BLaER1 (cell line): ENCODE results near the gene ALG9.

ENCODE experiments used
- H3K27ac ChIP-seq: shearing (Covaris generic); formaldehyde crosslinking; 2 replicates; pipeline ENCODE4 v1.8.1; 2022
- H3K27me3 ChIP-seq: shearing (Covaris generic); formaldehyde crosslinking; 2 replicates; pipeline ENCODE4 v1.8.1; 2022
- H3K36me3 ChIP-seq: shearing (Covaris generic); formaldehyde crosslinking; 2 replicates; pipeline ENCODE4 v1.8.1; 2022
- H3K4me1 ChIP-seq: shearing (Covaris generic); formaldehyde crosslinking; 2 replicates; pipeline ENCODE4 v1.8.1; 2022
- H3K4me2 ChIP-seq: shearing (Covaris generic); formaldehyde crosslinking; 2 replicates; pipeline ENCODE4 v1.8.1; 2022
- H3K4me3 ChIP-seq: shearing (Covaris generic); formaldehyde crosslinking; 2 replicates; pipeline ENCODE4 v1.8.1; 2022
- H3K9ac ChIP-seq: shearing (Covaris generic); formaldehyde crosslinking; 2 replicates; pipeline ENCODE4 v1.8.1; 2022
- H3K9me3 ChIP-seq: shearing (Covaris generic); formaldehyde crosslinking; 2 replicates; pipeline ENCODE4 v1.8.1; 2022
- H4K20me1 ChIP-seq: shearing (Covaris generic); formaldehyde crosslinking; 2 replicates; pipeline ENCODE4 v1.8.1; 2022
- Cebpa-rat ChIP-seq: shearing (Covaris generic); IDR thresholded peaks from 2 replicates; pipeline ENCODE4 v1.8.1; 2022

Gene ALG9, protein sequence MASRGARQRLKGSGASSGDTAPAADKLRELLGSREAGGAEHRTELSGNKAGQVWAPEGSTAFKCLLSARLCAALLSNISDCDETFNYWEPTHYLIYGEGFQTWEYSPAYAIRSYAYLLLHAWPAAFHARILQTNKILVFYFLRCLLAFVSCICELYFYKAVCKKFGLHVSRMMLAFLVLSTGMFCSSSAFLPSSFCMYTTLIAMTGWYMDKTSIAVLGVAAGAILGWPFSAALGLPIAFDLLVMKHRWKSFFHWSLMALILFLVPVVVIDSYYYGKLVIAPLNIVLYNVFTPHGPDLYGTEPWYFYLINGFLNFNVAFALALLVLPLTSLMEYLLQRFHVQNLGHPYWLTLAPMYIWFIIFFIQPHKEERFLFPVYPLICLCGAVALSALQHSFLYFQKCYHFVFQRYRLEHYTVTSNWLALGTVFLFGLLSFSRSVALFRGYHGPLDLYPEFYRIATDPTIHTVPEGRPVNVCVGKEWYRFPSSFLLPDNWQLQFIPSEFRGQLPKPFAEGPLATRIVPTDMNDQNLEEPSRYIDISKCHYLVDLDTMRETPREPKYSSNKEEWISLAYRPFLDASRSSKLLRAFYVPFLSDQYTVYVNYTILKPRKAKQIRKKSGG

DNA sequence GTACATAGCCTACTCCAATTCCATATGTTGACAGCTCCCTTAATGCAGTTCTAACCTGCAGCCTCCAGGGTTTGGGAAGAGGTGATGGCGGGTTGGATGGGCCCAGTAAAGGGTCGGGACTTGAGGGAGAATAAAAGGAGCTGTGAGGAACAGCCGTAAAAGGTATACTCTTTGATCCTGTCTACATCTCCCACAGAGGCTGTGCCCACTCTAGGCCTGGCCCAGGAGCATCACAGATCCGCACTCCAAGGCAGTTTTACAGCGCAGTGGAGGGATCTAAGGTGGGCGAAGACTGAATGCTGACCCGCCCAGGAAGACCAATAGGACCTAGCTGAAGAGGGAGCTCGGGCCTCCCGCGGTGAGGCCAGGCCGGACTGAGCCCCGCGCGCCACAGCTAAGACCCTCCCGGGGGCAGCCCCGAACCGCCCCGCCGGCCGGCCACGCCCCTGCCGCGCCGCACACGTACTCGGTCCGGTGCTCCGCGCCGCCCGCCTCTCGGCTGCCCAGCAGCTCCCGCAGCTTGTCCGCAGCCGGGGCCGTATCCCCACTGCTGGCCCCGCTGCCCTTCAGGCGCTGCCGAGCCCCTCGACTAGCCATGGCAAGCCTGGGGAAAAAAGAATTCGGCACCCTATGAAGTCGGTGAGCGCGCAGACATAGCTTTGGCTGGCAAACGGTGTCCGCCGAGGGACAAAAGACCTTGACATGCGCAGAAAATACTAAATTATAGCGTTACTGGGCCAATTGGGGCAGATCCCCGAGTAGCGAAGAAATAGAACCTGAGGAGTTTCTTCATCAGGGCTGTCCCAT is at the start of gene ALG9:
ALG9 (minus strand) TSS at position 696 of the 807 bp plus-strand sequence; CDS start at position 597, 99 bp downstream.
- peak within 1 kb of the TSS; percentile 91 for H3K4me3 ChIP-seq
- H4K20me1 ChIP-seq, result no peaks in the 10 kb centered on the region
- peaks cover 35% of the 10 kb centered on the region for H3K36me3 ChIP-seq
- H3K27ac ChIP-seq, result peak within 1 kb of the TSS; percentile 65
- no peak for TF ChIP-seq Cebpa-rat
- peak within 1 kb of the TSS; percentile 77 for H3K4me2 ChIP-seq
- H3K9ac ChIP-seq, result peak within 1 kb of the TSS; percentile 82
- H3K4me1 ChIP-seq, result peaks cover 18% of the 10 kb centered on the region
- no peaks in the 10 kb centered on the region for H3K9me3 ChIP-seq
- H3K27me3 ChIP-seq, result no peaks in the 10 kb centered on the region

DNA sequence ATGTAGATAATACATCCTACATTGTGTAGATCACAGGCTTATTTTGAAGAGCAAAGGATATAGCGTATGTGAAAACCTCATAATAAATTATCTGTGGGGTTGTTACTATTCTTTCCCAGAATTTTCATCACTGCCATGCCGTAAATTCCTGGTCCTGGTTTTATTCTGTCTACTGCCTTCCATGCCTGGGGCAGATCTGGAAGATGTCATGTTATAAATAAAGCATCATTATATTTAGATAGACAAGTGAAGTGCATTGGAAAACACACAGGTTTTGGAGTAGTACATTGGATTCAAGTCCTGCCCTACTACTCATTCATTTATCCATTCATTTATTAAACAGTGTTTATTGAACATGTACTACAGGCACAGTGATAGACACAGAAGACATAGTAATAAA is 49.5 kb upstream of the ALG9 start:
- no peak for TF ChIP-seq Cebpa-rat
- no peaks in the 10 kb centered on the region for H3K36me3 ChIP-seq
- no peak overlapping the region for H3K4me2 ChIP-seq
- H3K27ac ChIP-seq, result no peak overlapping the region
- no peaks in the 10 kb centered on the region for H3K27me3 ChIP-seq
- H3K4me1 ChIP-seq, result peaks cover 15% of the 10 kb centered on the region
- no peak overlapping the region for H3K9ac ChIP-seq
- H3K4me3 ChIP-seq, result no peak overlapping the region
- H3K9me3 ChIP-seq, result no peaks in the 10 kb centered on the region
- no peaks in the 10 kb centered on the region for H4K20me1 ChIP-seq

DNA sequence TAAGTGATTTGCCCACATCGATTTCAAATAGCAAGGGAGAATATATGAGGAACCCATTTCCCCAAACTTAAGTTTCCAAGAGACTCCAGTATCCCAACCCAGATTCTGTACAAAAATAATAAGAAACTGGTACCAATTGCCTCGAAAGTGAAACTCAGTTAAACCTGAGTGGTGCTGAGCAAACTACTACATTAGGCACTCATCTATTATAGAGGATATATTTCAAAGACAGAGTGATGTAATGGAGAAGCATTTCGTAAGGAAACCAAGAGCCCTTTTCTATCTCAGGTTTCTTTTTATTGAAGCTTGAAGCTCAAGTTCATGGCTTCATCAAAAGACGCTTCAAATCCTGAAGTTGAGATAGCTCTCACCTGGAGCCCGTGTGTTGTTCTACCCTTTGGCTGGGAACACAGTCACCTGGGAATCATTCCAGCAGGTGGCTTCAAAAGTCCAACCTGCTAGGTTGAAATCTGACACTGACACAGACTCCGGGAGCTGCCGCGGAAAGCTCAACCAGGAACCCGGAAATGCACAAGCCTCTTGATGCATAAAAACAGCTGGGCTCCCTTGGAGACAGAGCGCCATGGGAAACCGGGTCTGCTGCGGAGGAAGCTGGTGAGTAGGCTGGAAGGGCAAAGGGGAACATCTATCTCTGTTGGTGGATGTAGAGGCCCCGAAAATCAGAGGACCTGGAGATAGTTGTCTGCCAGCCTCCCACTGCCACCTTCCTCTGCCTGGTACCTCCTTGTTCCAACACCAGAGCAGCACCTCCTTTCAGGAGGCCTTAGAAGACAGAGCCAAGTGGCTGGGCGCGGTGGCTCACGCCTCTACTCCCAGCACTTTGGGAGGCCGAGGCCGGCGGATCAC is 47.2 kb upstream of the ALG9 start, which contains the start of gene C11orf52:
C11orf52 (plus strand) TSS at position 524 of the 867 bp plus-strand sequence; CDS start at position 584, 60 bp downstream.
- H3K27ac ChIP-seq, result no peak within 1 kb of the TSS
- TF ChIP-seq Cebpa-rat, result no peak

DNA sequence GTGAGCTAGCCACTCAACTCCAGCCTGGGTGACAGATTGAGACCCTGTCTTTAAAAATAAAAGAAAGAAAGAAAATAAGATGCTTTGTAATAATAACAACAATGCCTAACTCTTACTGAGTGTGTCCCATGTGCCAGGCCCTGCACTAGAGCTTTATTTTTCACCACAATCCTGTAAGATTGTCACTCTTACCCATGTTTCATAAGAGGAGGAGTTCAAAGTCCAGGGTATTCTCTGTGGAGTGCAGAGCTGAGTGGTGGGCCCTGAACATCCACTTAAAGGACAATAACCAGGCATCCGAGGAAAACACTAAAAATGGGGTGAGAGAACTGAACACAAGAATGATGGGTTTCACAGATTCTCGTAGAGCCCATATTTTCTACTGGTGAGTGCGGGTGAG is 46.4 kb upstream of the ALG9 start:
- Histone ChIP-seq H4K20me1 (no peaks in the 10 kb centered on the region), H3K27me3 (no peaks in the 10 kb centered on the region), H3K4me1 (peaks cover 13% of the 10 kb centered on the region), H3K9ac (no peak overlapping the region), H3K36me3 (no peaks in the 10 kb centered on the region), H3K4me3 (no peak overlapping the region), H3K4me2 (no peak overlapping the region), H3K9me3 (no peaks in the 10 kb centered on the region), H3K27ac (no peak overlapping the region)
- no peak for TF ChIP-seq Cebpa-rat

More for the DNA sequence above, 47.2 kb upstream of the ALG9 start, which contains the start of gene C11orf52:
- H3K9me3 ChIP-seq, result no peaks in the 10 kb centered on the region
- H3K9ac ChIP-seq, result no peak within 1 kb of the TSS
- H3K4me3 ChIP-seq, result 0 out of 2 replicates have a peak within 1 kb of the TSS, but pooled peaks have one; percentile 25
- H3K4me2 ChIP-seq, result peak within 1 kb of the TSS; percentile 52
- H3K4me1 ChIP-seq, result peaks cover 13% of the 10 kb centered on the region
- H3K27me3 ChIP-seq, result no peaks in the 10 kb centered on the region
- H4K20me1 ChIP-seq, result no peaks in the 10 kb centered on the region
- no peaks in the 10 kb centered on the region for H3K36me3 ChIP-seq

DNA sequence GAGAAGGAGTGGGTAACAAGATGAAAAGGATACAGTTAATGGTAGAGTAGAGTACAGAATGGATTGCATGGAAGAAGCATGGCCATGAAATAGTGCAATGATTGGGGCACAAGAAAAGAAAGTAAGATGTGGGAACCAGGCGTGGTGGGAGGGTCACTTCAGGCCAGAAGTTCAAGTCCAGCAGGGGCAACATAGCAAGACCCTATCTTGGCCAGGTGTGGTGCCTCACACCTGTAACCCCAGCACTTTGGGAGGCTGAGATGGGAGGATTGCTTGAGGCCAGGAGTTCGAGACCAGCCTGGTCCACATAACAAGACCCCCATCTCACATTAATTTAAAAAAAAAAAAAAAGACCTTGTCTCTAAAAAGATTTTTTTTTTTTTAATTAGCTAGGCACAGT is 45.9 kb upstream of the ALG9 start:
- Histone ChIP-seq H3K4me1 (peaks cover 13% of the 10 kb centered on the region), H3K27ac (no peak overlapping the region), H3K4me3 (no peak overlapping the region), H3K9me3 (no peaks in the 10 kb centered on the region), H3K4me2 (no peak overlapping the region), H3K36me3 (no peaks in the 10 kb centered on the region), H3K9ac (no peak overlapping the region), H4K20me1 (no peaks in the 10 kb centered on the region), H3K27me3 (no peaks in the 10 kb centered on the region)
- TF ChIP-seq Cebpa-rat, result no peak

DNA sequence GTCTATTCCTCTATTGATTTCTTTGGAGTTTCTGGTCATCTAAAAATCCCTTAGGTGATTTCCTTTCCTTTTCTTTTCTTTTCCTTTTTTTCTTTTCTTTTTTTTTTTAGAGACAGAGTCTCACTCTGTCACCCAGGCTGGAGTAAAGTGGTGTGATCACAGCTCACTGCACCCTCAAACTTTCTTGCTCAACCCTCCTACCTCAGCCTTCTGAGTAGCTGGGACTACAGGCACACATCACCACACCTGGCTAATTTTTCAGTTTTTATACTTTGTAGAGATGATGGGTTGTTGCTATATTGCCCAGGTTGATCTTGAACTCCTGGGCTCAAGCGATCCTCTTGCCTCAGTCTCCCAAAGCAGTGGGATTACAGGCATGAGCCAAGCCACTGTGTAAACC is 45.4 kb upstream of the ALG9 start:
- H3K4me3 ChIP-seq, result no peak overlapping the region
- H3K4me2 ChIP-seq, result no peak overlapping the region
- no peaks in the 10 kb centered on the region for H3K27me3 ChIP-seq
- H3K4me1 ChIP-seq, result peaks cover 13% of the 10 kb centered on the region
- H3K27ac ChIP-seq, result no peak overlapping the region
- no peaks in the 10 kb centered on the region for H4K20me1 ChIP-seq
- no peak for TF ChIP-seq Cebpa-rat
- H3K9me3 ChIP-seq, result no peaks in the 10 kb centered on the region
- H3K36me3 ChIP-seq, result no peaks in the 10 kb centered on the region
- no peak overlapping the region for H3K9ac ChIP-seq

DNA sequence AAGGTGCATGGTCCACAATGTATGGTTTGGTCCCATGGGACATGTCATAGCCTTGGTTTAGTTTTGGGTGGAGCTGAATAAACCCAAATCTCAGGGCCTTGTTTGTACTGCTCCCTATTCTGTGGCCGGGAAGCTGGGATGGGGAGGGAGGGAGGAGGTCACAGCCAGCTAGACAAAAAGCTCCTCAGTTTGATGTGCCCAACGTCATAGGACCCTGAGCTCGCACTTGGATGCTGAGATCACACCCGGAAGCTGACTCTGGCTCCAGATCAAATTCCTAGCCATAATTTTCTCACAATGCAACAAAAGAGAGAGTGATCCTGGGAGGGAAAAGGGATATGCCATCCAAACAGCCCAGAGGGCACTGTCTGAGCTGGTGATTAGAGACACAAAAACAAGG is 42.6 kb upstream of the ALG9 start:
- no peak for TF ChIP-seq Cebpa-rat
- H3K4me2 ChIP-seq, result no peak overlapping the region
- H3K4me1 ChIP-seq, result peaks cover 7% of the 10 kb centered on the region
- no peak overlapping the region for H3K27ac ChIP-seq
- no peak overlapping the region for H3K4me3 ChIP-seq
- no peaks in the 10 kb centered on the region for H3K27me3 ChIP-seq
- H3K9ac ChIP-seq, result no peak overlapping the region
- no peaks in the 10 kb centered on the region for H3K36me3 ChIP-seq
- no peaks in the 10 kb centered on the region for H4K20me1 ChIP-seq
- no peaks in the 10 kb centered on the region for H3K9me3 ChIP-seq

DNA sequence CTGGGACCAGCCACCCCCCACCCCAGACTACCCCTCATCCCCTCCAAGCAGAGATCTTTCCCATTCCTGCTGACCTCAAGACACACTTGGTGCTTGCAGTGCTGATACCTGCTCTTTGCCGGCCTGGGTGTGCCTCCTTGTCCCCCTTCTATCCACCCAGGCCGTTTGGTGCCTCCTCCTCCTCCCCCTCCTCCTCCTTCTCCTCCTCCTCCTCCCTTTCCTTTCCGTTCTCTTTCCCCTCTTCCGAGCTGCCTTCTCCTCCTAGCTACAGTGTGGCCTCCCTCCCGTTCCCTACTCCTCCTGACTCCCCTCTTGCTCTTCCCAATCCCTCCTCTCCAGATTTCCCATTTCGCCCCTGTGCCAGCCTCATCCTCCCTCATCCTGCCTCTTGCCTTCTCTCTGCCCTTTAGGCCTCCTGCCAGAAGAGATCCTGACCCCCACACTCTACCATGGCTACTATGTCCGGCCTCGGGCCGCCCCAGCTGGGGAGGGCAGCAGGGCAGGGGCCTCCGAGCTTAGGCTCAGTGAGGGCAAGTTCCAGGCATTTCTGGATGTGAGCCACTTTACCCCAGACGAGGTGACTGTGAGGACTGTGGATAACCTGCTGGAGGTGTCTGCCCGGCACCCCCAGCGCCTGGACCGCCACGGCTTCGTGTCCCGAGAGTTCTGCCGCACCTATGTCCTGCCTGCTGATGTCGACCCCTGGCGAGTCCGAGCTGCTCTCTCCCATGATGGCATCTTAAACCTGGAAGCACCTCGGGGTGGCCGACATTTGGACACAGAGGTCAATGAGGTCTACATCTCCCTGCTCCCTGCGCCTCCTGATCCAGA is 41.9 kb upstream of the ALG9 start:
- no peak for TF ChIP-seq Cebpa-rat
- Histone ChIP-seq H3K27me3 (no peaks in the 10 kb centered on the region), H3K36me3 (no peaks in the 10 kb centered on the region), H3K9ac (no peak overlapping the region), H3K27ac (no peak overlapping the region), H3K4me1 (no peaks in the 10 kb centered on the region), H3K4me3 (no peak overlapping the region), H4K20me1 (no peaks in the 10 kb centered on the region), H3K4me2 (no peak overlapping the region), H3K9me3 (no peaks in the 10 kb centered on the region)
